ENCODE results near the gene TREM2.

TREM2 gene

GRCh38 chr6:41182069-41183034 lies 19.4 kb upstream of the TREM2 start:
- peak; percentile 77 for DNase-seq

- DNase-seq = no peak
These were observed 18.6 kb upstream of the TREM2 start for GRCh38 chr6:41181566-41181965.

DNA sequence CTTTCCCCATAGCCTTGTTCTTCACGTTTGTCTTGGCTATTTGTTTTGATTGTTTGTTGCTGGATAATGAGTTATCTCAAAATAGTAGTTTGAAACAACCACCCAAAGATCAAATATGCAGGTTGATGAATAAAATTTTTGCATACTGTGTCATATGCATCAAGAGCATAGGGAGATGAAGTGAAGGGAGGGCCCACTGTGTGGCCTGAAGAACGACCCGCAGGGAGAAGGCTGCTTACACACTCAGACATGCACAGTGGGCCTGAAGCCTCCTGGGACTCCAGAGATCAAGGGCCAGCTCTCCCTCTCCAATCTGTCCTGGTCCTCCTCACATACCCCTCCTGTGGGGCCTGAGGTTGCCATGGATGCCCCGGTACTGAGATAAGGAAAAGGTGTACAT lies 16.2 kb upstream of the TREM2 start:
- DNase-seq = no peak

DNA sequence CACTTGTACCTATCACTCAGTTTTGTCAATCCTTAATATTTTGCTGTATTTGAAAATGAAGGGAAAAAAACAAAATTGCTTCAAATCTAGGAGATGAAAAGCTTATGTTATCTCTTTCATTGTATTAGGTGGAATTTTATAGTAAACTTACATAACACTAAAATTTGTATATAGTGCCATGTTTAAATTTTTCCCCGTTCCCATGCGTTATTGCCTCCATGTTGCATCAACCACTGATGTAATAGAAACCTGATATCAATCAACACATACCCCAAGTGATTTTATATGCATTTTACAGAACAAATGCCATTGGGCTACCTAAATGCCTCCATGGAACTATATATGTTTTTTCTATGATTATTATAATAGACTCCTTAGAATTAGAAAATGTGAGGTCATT lies 14.8 kb upstream of the TREM2 start:
- no peak for DNase-seq

- no peak for DNase-seq
These were observed 14.4 kb upstream of the TREM2 start for GRCh38 chr6:41177287-41177686.

- no peak for DNase-seq
These were observed 13.3 kb upstream of the TREM2 start for GRCh38 chr6:41176189-41176588.

DNA sequence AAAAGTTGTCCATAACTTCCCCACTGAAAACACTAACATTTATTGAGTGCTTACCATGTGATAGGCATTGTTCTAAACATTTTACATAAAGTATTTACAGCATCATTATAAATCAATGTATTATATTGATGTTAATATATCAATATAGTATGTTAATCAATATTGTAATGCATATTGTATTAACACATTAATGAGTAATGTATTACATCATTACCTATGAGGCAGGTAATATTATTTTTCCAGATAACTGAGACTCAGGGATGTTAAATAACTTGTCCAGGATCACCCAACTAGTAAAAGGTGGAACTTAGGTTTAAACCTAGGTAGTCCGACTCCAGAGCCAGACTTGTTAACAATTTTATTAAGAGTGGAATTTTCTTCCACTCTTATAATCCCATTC lies 12.2 kb upstream of the TREM2 start:
- DNase-seq = no peak

- DNase-seq = no peak
These were observed 11.7 kb upstream of the TREM2 start for GRCh38 chr6:41174610-41175009.

GRCh38 chr6:41171908-41172307 lies 9.0 kb upstream of the TREM2 start:
- no peak for DNase-seq

- DNase-seq = no peak
These were observed 7.7 kb upstream of the TREM2 start for GRCh38 chr6:41170547-41171160.

GRCh38 chr6:41167173-41167963 lies 4.5 kb upstream of the TREM2 start:
- no peak for DNase-seq

- DNase-seq = no peak
These were observed 1.7 kb upstream of the TREM2 start for GRCh38 chr6:41164551-41165120.

DNA sequence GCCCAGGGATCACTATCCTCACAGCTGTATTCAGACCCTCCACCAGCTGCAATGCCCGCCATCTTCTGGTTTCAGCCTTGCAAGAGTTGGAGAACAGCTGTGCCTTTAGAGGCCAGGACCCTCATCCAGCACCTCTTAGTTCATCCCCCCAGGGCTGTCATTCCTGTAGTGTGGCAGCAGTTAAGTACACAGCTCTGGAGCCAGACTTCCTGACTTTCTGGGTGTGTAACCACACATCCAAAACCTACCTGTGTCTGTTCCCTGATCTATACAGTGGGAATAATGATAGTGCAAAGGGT lies 452 bp upstream of the TREM2 start:
- DNase-seq = no peak

GRCh38 chr6:41161851-41162552 lies 914 bp downstream of the TREM2 start:
- no peak for DNase-seq

GRCh38 chr6:41161380-41161779 lies 1.5 kb downstream of the TREM2 start:
- no peak for DNase-seq

- no peak for DNase-seq
These were observed 2.0 kb downstream of the TREM2 start for GRCh38 chr6:41160933-41161332.

DNA sequence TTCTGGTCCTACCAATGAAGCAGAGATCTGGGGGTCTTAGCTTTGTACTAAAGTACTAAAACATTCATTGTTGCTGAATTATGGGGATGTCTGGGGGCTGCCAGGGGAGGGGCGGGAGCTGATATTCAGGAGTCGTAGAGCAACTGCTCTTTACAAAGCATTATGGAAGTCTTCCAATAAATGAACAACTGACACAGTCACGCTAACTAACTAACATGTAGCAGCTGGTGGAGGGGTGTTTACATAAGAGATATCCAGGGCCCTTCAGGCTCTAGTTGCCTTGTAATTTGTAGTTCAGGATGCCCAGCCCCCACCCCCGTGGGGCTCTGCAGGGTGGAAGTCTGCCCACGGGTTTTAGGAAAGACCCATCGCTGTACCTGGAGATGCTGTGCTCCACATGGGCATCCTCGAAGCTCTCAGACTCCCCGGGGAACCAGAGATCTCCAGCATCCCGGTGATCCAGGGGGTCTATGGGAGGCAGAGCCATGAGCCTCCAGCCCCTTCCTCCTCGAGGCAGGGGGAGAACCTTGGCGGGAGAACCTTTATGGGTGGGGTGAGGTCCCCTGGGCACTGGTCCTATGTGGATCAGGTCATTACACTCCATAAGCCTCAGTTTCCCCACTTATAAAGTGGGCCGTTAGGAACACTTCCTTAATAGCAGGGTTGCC lies 3.4 kb downstream of the TREM2 start:
- DNase-seq = no peak

GRCh38 chr6:41157323-41157722 lies 5.6 kb downstream of the TREM2 start:
- DNase-seq = no peak

- DNase-seq = no peak
These were observed 6.1 kb downstream of the TREM2 start for GRCh38 chr6:41156771-41157170.

- DNase-seq = no peak
These were observed 6.9 kb downstream of the TREM2 start for GRCh38 chr6:41156001-41156400.

DNA sequence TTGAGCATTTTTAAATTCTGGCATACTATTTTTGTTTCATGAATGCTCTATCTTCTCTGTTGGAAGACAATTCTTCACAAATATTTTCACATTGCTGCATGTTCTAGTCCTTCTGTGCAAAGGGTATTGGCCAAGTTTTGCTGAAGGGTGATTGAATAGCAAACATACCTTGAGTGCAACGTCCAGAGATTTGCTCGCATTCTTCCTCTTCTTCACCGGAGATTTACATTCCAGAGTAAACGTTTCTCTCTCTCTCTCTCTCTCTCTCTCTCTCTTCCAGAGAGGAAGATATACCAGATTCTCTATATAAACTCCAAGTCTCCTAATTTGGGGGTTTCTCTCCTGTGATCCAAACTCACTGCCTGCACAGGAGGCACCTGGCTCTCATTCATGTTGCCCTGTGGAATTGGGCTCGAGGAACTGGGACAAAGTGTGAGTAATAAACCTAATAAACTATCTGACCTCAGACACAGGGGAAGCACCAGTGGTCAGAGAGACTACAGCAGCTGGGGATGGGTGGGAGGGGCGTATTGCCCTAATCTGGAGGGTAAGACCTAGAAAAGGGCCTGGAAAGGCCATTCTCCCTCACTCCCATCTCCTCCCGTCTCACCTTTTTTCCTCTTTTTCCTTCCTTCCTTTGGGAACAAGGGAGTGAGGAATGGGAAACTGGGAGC lies 7.6 kb downstream of the TREM2 start:
- DNase-seq = no peak

All from SIG-M5 (cell line).